ENCODE data around the gene PRSS58.

PRSS58 gene

GRCh38 chr7:142257958-142258357 is at the start of gene PRSS58:
PRSS58 (minus strand) TSS chr7:142258058; CDS start chr7:142257707, 351 bp downstream.
- no peak for DNase-seq (ENCODE audit: low read depth)

- DNase-seq (ENCODE audit: low read depth): no peak
These were observed 49.5 kb upstream of the PRSS58 start for GRCh38 chr7:142307246-142307900.

GRCh38 chr7:142303650-142304049 is 45.8 kb upstream of the PRSS58 start:
- no peak for DNase-seq (ENCODE audit: low read depth)

- DNase-seq (ENCODE audit: low read depth): no peak
These were observed 44.2 kb upstream of the PRSS58 start for GRCh38 chr7:142301923-142302550.

- DNase-seq (ENCODE audit: low read depth): no peak
These were observed 43.4 kb upstream of the PRSS58 start for GRCh38 chr7:142301299-142301698.

GRCh38 chr7:142300689-142301088 is 42.8 kb upstream of the PRSS58 start:
- DNase-seq (ENCODE audit: low read depth): no peak

- no peak for DNase-seq (ENCODE audit: low read depth)
These were observed 41.5 kb upstream of the PRSS58 start for GRCh38 chr7:142299237-142299781.

GRCh38 chr7:142298627-142299026 is 40.8 kb upstream of the PRSS58 start:
- DNase-seq (ENCODE audit: low read depth): no peak

GRCh38 chr7:142298009-142298408 is 40.2 kb upstream of the PRSS58 start:
- no peak for DNase-seq (ENCODE audit: low read depth)

GRCh38 chr7:142280263-142280662 is 22.4 kb upstream of the PRSS58 start:
- no peak for DNase-seq (ENCODE audit: low read depth)

- no peak for DNase-seq (ENCODE audit: low read depth)
These were observed 21.7 kb upstream of the PRSS58 start for GRCh38 chr7:142279601-142280000.

- DNase-seq (ENCODE audit: low read depth): no peak
These were observed 17.2 kb upstream of the PRSS58 start for GRCh38 chr7:142275028-142275427.

GRCh38 chr7:142272841-142273240 is 15.0 kb upstream of the PRSS58 start:
- DNase-seq (ENCODE audit: low read depth): no peak

- DNase-seq (ENCODE audit: low read depth): no peak
These were observed 5.9 kb upstream of the PRSS58 start for GRCh38 chr7:142263598-142264380.

GRCh38 chr7:142250705-142251104 is 7.2 kb downstream of the PRSS58 start:
- no peak for DNase-seq (ENCODE audit: low read depth)

- DNase-seq (ENCODE audit: low read depth): no peak
These were observed 7.9 kb downstream of the PRSS58 start for GRCh38 chr7:142249918-142250317.

GRCh38 chr7:142248166-142249160 is 9.4 kb downstream of the PRSS58 start:
- no peak for DNase-seq (ENCODE audit: low read depth)

GRCh38 chr7:142243823-142244222 is 14.0 kb downstream of the PRSS58 start:
- DNase-seq (ENCODE audit: low read depth): no peak

- DNase-seq (ENCODE audit: low read depth): no peak
These were observed 17.3 kb downstream of the PRSS58 start for GRCh38 chr7:142240546-142240945.

- no peak for DNase-seq (ENCODE audit: low read depth)
These were observed 26.1 kb downstream of the PRSS58 start for GRCh38 chr7:142231716-142232115.

GRCh38 chr7:142228537-142229104 is 29.2 kb downstream of the PRSS58 start:
- no peak for DNase-seq (ENCODE audit: low read depth)
